GM21576 (cell line): Measurements from ENCODE around the gene GHR.

ENCODE experiments used
- ATAC-seq: cut with Tn5 transposase; IDR thresholded peaks from one replicate; pipeline ENCODE4 v1.9.1; 2021; ENCODE audit warnings: mild to moderate bottlenecking, moderate library complexity; ENCODE audit not compliant: unreplicated experiment

The GHR gene

GRCh38 chr5:42767491-42768105, 344.4 kb downstream of the GHR start:
- ATAC-seq = no peak

DNA sequence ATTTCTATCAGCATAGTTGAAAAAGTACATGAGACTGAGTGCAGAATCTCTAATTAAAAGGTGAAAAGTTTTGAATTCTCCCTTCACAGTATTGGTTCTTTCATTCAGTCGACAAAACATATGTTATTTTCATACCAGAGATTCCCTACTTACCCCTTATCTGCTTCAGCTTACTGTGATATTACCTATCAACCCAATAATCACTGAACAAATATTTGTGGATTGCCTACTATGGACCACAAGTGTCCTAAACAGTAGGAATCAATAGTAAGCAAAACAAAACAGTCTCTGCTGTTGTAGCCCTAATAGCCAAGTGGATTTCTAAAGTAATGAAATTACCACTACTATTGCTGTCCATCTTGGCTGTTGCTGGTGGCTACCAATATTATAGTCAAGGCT, 344.9 kb downstream of the GHR start:
- ATAC-seq = no peak

- no peak for ATAC-seq
Observed at GRCh38 chr5:42770003-42770402, 346.8 kb downstream of the GHR start.
